ENCODE results near the gene PLCH2.

GRCh38 chr1:2504225-2504948 lies 28.3 kb downstream of the PLCH2 start:
- no peak for TF ChIP-seq POLR2A (IDR thresholded peaks at IDR 0.05; ENCODE audit: low read depth, low read length)
- no peak for TF ChIP-seq POLR2AphosphoS5 (IDR thresholded peaks at IDR 0.05; ENCODE audit: low read depth, low read length)
- TF ChIP-seq TAF1 (IDR thresholded peaks at IDR 0.05; ENCODE audit: borderline replicate concordance, low read depth, low read length): no peak

All from GM12892 (cell line).